Pulmonary artery endothelial cell (primary cell): ENCODE measurements around the gene SMIM7. TPM values are rescaled to one million over a fixed set of nuclear protein-coding genes. Genes with fewer than 3 reads are reported as not detected.
"Not testable (repeated sequence)": the region's sequence is repeated elsewhere in the genome, so short reads cannot be mapped to it uniquely, and the experiment has no call there.

ENCODE experiments used
- DNase-seq: peaks from one replicate; pipeline ENCODE4 v3.0.0-alpha.2; 2011; ENCODE audit warnings: low read depth, low spot score
- total RNA-seq: library from RNA; depleted of rRNA; stranded (reverse); fragments of >200 nt; gene quantifications from 2 replicates; pipeline ENCODE4 v1.2.3, GENCODE V29; 2014

The SMIM7 gene
- total RNA-seq, result 34.0 and 46.9 TPM in 2 replicates

DNA sequence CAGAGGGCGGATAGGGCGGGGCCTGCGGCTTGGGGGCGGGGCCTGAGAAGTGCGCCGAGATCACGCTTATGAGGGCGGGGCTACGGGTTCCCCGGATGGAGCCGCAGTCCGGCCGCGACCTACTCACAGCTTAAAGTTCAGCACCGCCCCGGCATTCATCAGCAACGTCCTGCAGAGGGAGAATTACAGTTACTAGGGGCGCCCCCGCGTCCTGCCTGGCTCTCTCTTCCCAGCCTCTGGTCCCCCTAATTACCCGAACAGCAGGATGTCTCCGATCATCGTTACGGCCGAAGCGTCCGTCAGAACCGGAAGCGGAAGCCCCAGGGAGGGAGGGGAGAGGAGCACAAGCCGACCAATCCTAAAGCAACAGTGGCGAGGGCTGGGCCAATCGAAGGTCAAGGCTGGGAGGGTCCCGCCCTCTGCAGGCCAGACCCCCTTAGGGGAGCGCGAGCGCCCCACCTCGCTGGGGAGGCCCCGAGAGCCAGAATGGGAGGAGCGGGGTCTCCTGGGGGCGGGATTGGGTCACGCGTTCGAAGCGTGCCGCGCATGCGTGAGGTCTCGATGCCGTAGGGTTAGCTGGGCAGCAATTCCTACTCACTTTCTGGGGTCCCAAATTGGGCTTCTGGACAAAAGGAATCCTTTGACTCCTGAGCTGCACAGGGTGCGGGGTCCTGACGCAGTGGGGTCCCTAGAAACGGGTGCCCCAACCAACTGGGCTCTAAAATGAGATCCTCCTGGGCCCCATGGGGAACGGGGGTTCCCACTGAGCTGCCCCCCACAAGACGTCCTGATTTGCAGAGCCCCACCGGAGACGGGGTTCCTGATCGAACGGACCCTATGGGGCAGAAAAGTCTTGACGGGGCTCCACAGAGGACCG, at the start of gene SMIM7:
Gene SMIM7 (minus strand): TSS at position 313 of the 877 bp plus-strand sequence. CDS start 34 bp downstream, at position 279.
- DNase-seq, result peak; percentile 97

DNA sequence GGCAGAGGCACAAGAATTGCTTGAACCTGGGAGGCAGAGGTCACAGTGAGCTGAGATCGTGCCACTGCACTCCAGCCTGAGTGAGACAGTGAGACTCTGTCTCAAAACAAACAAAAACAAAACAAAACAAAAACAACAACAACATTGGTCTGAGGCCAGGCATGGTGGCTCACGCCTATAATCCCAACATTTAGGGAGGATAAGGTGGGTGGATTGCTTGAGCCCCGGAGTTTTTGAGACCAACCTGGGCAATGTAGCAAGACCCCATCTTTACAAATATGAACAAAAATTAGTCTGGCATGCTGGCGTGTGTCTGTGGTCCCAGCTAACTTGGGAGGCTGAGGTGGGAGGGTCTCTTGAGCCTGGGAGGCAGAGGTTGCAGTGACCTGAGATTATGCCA, 43.7 kb upstream of the SMIM7 start:
- no peak for DNase-seq

DNA sequence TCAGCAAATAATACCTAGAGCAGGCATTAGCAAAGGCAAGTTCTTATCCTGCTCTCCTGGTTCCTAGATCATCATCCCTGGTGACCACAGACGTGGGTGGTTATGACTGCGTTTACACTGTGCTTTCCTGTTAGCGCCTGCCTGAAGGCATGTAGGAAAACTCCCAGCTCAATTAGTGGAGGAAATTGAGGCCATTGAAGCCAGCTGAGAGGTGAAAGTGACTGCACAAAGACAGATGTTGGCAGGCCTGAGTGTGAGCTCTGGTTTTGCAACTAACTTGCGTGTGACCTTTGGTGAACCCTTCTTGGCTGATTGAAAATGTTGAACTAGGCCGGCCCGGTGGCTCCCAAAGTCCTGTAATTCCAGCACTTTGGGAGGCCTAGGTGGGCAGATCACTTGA, 42.2 kb upstream of the SMIM7 start:
- no peak for DNase-seq

DNA sequence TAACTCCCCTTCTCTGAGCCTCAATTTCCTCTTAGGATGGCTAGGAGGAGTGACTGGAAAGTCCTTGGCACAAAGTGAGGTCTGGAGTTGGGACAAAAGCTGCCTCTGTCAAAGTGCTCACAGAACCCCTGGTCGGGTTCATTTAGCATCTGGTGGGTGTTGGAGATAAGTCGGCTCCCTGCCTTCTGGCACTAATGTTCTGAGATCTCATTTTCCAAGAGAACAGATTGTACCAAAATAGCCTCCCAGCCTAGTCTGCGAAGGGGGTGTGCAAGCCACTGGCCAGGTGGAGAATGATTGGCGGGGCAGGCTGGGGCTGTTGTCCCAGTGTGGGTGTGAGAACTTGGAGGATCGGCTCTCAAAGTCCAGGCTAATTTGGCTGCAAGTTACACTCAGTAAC, 39.0 kb upstream of the SMIM7 start:
- no peak for DNase-seq

DNA sequence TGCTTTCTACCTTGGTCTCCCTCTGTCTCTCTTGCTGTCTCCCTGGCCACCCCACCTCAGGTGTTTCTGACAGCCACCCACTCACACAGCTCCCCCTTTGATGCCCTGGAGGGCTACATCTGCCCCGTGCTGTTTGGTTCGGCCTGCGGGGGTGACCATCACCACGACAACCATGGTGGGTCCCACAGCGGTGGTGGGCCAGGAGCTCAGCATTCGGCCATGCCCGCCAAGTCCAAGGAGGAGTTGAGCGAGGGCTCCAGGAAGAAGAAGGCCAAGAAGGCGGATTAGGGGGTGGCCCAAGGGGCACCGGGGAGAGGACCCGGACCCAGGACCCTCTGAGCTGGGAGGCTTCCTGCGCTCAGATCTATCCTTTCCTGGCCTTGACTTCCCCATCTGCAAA, 28.1 kb upstream of the SMIM7 start:
- DNase-seq, result no peak

DNA sequence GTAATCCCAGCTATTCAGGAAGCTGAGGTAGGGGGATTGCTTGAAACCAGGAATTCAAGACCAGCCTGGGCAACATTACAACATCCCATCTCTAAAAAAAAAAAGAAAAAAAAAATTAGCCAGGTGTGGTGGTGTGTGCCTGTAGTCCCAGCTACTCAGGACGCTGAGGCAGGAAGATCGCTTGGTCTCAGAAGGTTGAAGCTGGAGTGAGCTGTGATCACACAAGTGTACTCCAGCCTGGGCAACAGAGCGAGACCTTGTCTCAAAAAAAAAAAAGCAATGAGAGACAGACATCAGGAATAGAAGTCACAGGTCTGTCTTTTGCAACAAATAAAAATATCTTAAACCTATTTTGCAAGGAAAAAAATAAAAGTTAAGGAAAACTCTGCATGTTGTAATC, 24.3 kb upstream of the SMIM7 start:
- no peak for DNase-seq

DNA sequence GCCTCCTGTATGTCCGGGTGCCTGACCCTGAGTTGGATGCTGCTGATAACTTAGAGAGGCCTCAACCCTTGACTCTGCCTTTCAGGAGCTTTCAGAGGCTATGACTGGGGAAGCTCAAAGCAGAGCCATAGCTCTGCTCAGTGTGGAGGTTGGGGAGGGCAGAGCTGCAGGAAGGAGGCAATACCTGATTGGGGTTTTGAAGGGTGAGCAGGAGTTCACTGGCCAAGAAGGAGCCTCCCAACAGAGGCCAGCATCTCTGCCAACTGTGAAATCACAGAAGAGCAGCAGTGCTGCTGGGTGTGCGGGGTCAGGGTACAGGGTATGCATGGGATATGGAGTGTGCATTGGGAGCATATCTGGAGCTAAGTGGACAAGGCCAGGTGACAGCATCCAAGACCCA, 22.6 kb upstream of the SMIM7 start:
- DNase-seq, result no peak

DNA sequence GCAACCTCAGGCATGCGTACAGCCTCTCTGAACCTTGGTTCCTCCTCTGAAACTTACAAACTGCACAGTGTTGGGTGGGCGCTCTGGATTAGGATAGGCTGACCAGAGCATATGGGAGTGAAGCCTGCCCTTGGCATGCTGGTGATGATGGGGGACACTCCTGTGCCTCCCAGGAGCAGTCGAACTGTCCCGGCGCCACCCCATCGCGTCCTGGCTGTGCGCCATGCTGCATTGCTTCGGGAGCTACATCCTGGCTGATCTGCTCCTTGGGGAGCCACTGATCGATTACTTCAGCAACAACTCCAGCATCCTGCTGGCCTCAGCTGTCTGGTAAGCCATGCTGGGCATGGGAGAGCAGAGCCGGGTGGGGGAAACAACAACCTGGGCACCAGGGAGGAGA, 19.9 kb upstream of the SMIM7 start:
- DNase-seq, result no peak

DNA sequence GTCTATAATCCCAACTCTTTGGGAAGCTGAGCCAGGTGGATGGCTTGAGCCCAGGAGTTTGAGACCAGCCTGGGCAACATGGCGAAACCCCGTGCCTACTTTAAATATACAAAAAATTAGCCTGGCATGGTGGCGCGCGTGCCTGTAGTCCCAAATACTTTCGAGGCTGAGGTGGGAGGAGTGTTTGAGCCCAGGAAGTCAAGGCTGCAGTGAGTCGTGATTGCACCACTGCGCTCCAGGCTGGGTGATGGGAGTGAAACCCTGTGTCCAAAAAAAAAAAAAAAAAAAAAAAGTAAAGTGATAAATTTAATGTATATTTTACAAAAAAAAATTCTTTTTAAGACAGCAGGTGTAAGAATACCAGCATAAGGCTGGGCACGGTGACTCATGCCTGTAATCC, 18.6 kb upstream of the SMIM7 start:
- no peak for DNase-seq

DNA sequence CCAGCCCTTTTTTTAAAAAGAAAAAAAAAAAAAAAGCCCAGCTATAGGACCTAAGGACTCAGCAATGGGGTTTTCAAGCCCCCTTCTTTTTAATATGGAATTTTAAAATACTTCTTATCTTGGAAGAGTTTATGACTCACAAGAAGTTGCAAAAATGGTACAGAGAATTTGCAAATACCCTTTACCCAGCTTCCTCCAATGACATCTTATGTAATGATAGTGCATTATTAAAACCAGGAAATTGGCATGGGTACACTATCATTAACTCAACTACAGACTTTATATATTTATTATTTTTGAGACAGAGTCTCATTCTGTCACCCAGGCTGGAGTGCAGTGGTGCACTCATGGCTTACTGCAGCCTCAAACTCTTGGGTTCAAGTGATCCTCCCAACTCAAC, 17.1 kb upstream of the SMIM7 start:
- no peak for DNase-seq

DNA sequence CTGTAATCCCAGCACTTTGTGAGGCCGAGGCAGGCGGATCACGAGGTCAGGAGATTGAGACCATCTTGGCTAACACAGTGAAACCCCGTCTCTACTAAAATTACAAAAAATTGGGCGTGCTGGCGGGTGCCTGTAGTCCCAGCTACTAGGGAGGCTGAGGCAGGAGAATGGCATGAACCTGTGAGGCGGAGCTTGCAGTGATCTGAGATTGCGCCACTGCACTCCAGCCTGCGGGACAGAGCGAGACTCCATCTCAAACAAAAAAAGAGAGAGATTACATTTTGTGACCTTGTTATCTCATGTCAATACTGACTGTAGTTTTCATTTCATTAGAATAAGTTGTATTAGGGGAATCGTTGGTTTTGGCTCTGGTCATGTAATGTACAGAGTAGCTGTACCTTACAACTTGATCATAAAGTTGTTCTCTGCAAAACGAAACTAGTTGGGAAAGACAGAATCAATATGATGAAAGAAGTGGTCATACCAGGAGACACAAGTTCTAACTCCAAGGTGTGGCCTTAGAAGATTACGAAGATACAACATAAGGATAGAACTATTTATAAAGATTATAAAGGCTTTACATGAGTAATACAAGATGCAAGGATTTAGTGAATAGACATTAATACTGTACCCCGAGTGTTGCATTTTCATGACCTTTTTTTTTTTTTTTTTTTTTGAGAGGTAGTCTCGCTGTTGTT, 16.3 kb upstream of the SMIM7 start:
- no peak for DNase-seq

DNA sequence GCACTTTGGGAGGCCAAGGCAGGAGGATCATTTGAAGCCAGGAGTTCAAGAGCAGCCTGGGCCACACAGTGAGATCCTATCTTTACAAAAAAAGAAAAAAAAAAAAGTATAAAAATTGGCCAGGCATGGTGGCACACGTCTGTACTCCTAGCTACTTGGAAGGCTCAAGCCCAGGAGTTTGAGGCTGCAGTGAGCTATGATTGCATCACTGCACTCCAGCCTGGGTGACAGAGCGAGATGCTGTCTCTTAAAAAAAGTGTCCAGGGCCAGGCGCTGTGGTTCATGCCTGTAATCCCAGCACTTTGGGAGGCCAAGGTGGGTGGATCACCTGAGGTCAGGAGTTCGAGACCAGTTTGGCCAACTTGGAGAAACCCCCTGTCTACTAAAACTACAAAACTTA, 13.9 kb upstream of the SMIM7 start:
- not testable (repeated sequence) for DNase-seq

DNA sequence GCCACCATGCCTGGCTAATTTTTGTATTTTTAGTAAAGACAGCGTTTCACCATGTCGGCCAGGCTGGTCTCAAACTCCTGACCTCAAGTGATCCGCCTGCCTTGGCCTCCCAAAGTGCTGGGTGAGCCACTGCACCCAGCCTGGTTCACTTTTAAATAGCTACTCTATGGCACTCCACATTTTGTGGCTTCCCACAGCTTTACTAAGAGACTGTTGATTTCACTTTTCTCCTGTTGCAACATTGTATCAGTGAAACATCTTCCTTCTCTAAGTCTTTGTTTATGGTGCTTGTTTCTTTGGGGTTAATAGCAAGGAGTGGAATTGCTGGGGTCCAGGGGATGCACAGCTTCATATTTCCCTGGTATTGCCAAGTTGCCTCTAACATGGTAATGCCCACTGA, 13.3 kb upstream of the SMIM7 start:
- DNase-seq, result no peak

DNA sequence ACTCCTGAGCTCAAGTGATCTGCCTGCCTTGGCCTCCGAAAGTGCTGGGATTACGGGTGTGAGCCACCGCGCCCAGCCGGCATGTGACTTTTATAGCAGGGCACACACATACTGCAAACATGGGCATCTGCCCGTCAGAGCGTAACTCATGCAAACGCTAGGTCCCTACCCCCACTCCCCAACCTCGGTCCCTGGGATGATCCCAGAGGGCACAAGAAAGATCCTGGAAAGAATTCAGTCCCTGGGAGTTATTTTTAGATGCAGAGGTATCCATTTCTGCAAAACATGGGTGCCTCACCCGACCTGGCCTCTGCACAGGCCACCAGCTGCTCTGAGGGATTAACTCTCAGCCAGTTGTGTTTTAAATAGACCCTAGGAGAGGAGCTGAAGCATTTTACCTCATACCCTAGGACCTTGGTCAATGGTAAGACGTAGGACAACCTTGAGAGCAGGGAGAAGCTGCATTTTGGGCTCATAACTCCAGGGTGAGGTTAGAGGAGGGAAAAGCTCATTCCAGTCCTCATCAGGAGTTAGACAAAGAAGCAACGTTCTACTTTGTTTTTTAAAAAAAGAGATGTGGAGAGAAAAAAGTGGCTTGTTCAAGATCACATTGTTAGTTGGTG, 11.8 kb upstream of the SMIM7 start:
- DNase-seq, result no peak

DNA sequence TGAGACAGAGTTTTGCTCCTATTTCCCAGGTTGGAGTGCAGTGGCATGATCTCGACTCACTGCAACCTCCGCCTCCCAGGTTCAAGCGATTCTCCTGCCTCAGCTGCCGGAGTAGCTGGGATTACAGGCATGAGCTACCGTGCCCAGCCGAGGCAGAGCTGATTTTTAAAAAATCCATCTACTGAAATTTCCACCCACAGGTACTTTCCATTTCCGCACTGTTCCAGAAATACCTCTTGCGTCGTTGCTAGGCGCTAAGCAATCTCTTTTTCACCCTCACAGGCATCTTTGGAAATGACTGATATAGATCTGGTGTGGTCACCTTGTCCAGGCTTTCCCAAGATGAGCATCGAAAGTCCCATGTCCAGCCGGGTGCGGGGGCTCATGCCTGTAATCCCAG, 10.3 kb upstream of the SMIM7 start:
- no peak for DNase-seq

DNA sequence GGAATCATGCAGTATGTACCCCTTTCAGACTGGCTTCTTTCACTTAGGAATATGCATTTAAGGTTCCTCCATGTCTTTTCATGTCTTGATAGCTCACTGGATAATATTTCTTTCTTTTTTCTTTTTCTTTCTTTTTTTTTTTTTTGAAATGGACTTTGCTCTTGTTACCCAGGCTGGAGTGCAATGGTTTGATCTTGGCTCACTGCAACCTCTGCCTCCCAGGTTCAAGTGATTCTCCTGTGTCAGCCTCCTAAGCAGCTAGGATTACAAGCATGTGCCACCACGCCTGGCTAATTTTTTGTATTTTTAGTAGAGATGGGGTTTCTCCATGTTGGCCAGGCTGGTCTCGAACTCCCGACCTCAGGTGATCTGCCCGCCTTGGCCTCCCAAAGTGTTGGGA, 8.8 kb upstream of the SMIM7 start:
- DNase-seq, result not testable (repeated sequence)

DNA sequence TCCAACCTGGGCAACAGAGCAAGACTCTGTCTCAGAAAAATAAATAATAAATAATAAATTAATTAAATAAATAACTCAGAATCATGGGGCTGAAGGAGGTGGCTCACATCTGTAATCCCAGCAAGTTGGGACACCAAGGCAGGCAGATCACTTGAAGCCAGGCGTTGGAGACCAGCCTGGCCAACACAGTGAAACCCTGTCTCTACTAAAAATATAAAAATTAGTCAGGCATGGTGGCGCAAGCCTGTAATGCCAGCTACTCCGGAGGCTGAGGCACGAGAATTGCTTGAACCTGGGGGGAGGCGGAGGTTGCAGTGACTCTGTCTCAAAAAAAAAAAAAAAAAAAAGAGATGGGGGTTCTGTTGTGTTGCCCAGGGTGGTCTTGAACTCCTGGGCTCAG, 8.2 kb upstream of the SMIM7 start:
- DNase-seq, result no peak

DNA sequence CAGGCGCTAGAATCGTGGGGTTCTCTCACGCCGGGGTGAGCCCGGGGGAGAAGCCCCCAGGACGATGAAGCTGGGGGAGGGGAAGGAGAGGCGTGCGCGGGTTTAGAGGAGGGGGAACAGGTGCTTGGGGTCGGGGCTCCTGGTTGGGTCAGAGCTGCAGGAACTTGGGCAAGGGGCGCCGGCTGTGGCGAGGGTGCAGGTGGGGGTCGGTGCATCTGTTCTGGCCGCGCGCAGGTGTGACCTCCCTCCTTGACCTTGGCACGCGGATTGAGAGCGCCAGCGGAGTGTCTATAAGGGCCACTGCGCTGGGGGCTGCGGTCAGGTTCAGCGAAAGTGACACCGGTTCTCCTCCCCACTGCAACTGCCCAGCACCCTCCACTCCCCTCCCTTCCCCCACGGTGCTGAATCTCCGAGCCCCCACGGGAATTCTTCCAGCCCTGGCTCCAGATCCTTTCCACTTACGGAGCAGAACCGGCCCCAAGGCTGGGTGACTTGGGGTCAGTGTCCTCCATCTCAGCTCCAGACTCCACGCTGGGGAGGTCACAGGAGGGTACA, 1.6 kb upstream of the SMIM7 start:
- no peak for DNase-seq

DNA sequence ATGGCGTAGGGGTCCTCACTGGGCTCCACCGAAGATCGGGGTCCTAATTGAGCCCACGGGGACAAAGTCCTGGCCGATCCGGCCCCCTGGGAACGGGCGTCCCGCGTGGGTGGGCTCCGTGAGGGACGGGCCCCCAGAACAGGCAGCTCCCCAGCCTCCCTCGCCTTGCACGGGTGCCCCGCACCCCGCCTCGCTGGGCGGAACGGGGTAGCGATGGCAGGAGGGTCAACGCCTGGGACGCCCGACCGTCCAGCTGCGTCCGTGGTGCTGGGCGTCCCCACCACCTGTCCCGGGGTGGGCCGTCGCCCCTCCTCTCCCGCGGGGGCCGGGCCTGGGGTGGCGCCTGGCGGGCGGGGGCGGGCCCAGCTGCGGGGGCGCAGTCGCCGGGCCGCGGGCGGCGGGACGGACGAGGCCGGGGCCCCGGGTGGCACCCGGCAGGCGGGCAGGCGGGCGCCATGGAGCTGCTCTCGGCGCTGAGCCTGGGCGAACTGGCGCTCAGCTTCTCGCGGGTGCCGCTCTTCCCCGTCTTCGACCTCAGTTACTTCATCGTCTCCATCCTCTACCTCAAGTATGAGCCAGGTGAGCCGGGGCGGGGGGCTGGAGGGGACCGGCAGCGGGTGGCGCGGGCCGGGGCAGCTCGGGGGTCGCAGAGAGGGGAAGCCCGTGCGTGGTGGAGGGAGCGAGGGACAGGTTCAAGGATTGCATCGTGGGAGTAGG, 977 bp upstream of the SMIM7 start, which contains the start of gene TMEM38A:
Gene TMEM38A (plus strand): TSS at position 377 of the 717 bp plus-strand sequence. CDS start 79 bp downstream, at position 456.
- DNase-seq, result no peak

DNA sequence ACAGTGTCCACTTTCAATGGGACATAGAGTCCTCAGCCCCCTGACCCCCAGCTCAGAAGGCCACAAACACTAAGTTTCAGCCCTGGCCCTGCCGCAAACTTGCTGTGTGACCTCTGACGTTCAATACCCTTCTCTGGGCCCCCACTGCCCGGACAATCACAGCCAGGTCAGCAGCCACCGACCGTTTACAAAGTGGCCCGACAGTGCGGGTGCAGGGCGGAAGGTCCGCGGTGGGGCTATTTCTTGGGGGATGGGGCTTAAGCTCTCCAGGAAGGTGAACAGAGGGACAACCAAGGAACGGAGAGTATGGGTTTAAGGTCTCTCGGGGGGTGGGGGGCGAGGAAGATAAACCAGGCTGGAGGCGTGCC, 496 bp downstream of the SMIM7 start:
- DNase-seq, result no peak

DNA sequence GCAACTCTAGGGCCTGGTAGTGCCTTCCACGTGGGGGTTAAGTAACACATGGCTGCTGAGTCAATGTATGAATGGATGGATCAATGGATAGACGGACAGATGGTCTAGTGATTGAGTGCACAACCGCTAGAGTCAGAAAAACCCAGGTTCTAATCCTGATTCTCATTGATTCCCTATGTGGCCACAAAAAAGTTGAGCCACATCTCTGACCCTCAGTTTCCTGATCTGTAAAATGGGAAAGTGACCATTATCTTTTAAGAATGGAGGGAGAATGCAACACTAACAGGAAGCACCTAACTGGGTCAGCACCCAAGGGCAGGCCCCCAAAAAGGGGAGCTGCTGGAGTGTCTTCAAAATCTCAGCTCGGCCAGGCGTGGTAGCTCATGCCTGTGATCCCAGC, 2.6 kb downstream of the SMIM7 start:
- DNase-seq, result no peak
